SK-N-SH treated with all-trans-retinoic acid at 6 μM for 48 hours (cell line): ENCODE data around the gene LRRC28.

Source experiments
- ATAC-seq: fragments of 200-7000 bp; cut with Tn5 transposase; 3 replicates; pipeline ENCODE4 v1.9.1; 2020; ENCODE audit warnings: mild to moderate bottlenecking, moderate library complexity
- ARNTL ChIP-seq: fragments of 450-650 bp; formaldehyde crosslinking; IDR thresholded peaks from 2 replicates; pipeline ENCODE4 v1.5.0; 2020; ENCODE audit warnings: low read depth, mild to moderate bottlenecking, moderate library complexity, borderline replicate concordance
- BACH2 ChIP-seq: fragments of 250-450 bp; sonication (Bioruptor Pico); IDR thresholded peaks from 2 replicates; pipeline ENCODE4 v1.9.0; 2021; ENCODE audit warnings: mild to moderate bottlenecking, borderline replicate concordance
- CSDC2 ChIP-seq: fragments of 250-450 bp; sonication (Bioruptor Pico); IDR thresholded peaks from 2 replicates; pipeline ENCODE4 v1.5.0; 2020; ENCODE audit warnings: mild to moderate bottlenecking, moderate library complexity
- ESRRG ChIP-seq: fragments of 250-450 bp; sonication (Bioruptor Pico); IDR thresholded peaks from 2 replicates; pipeline ENCODE4 v1.6.1; 2021; ENCODE audit warnings: mild to moderate bottlenecking
- GLIS3 ChIP-seq: fragments of 250-450 bp; sonication (Bioruptor Pico); IDR thresholded peaks from 2 replicates; pipeline ENCODE4 v1.5.0; 2020; ENCODE audit warnings: mild to moderate bottlenecking, moderate library complexity
- ISL1 ChIP-seq: fragments of 250-450 bp; sonication (Bioruptor Pico); IDR thresholded peaks from 2 replicates; pipeline ENCODE4 v2.1.2; 2022; ENCODE audit warnings: mild to moderate bottlenecking, moderate library complexity
- OSR1 ChIP-seq: fragments of 250-450 bp; sonication (Bioruptor Pico); IDR thresholded peaks from 2 replicates; pipeline ENCODE4 v1.8.0; 2022; ENCODE audit warnings: moderate library complexity, mild to moderate bottlenecking, inconsistent platforms
- PPARA ChIP-seq: fragments of 250-450 bp; sonication (Bioruptor Pico); IDR thresholded peaks from 2 replicates; pipeline ENCODE4 v1.5.0; 2020; ENCODE audit warnings: mild to moderate bottlenecking, borderline replicate concordance
- RARB ChIP-seq: fragments of 250-450 bp; sonication (Bioruptor Pico); IDR thresholded peaks from 2 replicates; pipeline ENCODE4 v1.8.0; 2021; ENCODE audit warnings: mild to moderate bottlenecking, moderate library complexity
- SNAI2 ChIP-seq: fragments of 250-450 bp; sonication (Bioruptor Pico); IDR thresholded peaks from 2 replicates; pipeline ENCODE4 v1.5.0; 2020; ENCODE audit warnings: mild to moderate bottlenecking, moderate library complexity
- TCF4 ChIP-seq: fragments of 250-450 bp; sonication (Bioruptor Pico); IDR thresholded peaks from 2 replicates; pipeline ENCODE4 v1.8.0; 2021; ENCODE audit warnings: mild to moderate bottlenecking, moderate library complexity, borderline replicate concordance
- TOX ChIP-seq: fragments of 250-450 bp; sonication (Bioruptor Pico); IDR thresholded peaks from 2 replicates; pipeline ENCODE4 v1.8.0; 2021; ENCODE audit warnings: mild to moderate bottlenecking, moderate library complexity, borderline replicate concordance
- ZC3H10 ChIP-seq: fragments of 250-450 bp; sonication (Bioruptor Pico); IDR thresholded peaks from 2 replicates; pipeline ENCODE4 v1.5.1; 2021; ENCODE audit warnings: mild to moderate bottlenecking, moderate library complexity
- ZFP3 ChIP-seq: fragments of 250-450 bp; sonication (Bioruptor Pico); IDR thresholded peaks from 2 replicates; pipeline ENCODE4 v1.5.0; 2020; ENCODE audit warnings: mild to moderate bottlenecking, moderate library complexity
- ZFP30 ChIP-seq: fragments of 450-650 bp; formaldehyde crosslinking; IDR thresholded peaks from 2 replicates; pipeline ENCODE4 v1.5.0; 2022; ENCODE audit warnings: mild to moderate bottlenecking, moderate library complexity
- ZNF8 ChIP-seq: fragments of 450-650 bp; formaldehyde crosslinking; IDR thresholded peaks from 2 replicates; pipeline ENCODE4 v1.5.0; 2020; ENCODE audit warnings: mild to moderate bottlenecking, moderate library complexity
- TF ChIP-seq, protein P1 (sequence below): fragments of 250-450 bp; sonication (Bioruptor Pico); IDR thresholded peaks from 2 replicates; pipeline ENCODE4 v1.8.0; 2020; ENCODE audit warnings: mild to moderate bottlenecking, moderate library complexity, borderline replicate concordance
- TF ChIP-seq, protein P2 (sequence below): fragments of 250-450 bp; sonication (Bioruptor Pico); IDR thresholded peaks from 2 replicates; pipeline ENCODE4 v1.5.1; 2020; ENCODE audit warnings: low read depth, mild to moderate bottlenecking, moderate library complexity
- TF ChIP-seq, protein P3 (sequence below): fragments of 250-450 bp; sonication (Bioruptor Pico); IDR thresholded peaks from 2 replicates; pipeline ENCODE4 v1.5.0; 2020; ENCODE audit warnings: mild to moderate bottlenecking, moderate library complexity
- TF ChIP-seq, protein P4 (sequence below): fragments of 250-450 bp; sonication (Bioruptor Pico); IDR thresholded peaks from 2 replicates; pipeline ENCODE4 v1.8.0; 2021; ENCODE audit warnings: low read depth, mild to moderate bottlenecking, moderate library complexity, borderline replicate concordance
- TF ChIP-seq, protein P5 (sequence below): fragments of 250-450 bp; sonication (Bioruptor Pico); IDR thresholded peaks from 2 replicates; pipeline ENCODE4 v1.5.1; 2021; ENCODE audit warnings: mild to moderate bottlenecking, moderate library complexity

LRRC28 gene

DNA sequence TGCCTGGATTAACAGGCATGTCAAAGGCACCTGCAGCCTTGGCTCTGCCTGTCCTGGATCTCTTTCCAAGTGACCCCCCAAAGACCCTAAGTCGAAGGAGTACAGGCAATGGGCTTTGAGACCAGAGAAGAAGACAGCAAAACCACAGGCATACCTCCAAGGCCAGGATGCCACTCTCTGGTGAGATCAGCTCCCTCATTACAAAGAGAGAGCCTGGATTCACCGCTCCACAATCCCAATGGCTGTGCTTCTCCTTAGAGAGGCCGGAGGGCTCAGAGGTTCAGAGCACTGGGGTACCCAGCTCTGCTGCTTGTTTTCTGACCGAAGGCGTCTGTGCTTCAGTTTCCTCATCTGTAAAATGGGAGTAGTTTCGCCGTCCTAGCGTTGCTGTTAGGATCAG, 160.0 kb downstream of the LRRC28 start:
- TF ChIP-seq SNAI2 (CRISPR knock-in tag) (no peak), CSDC2 (CRISPR knock-in tag) (no peak), ZFP3 (no peak), ISL1 (CRISPR knock-in tag) (no peak), ARNTL (no peak), ZC3H10 (CRISPR knock-in tag) (no peak), BACH2 (no peak), TOX (no peak), ZFP30 (CRISPR knock-in tag) (no peak), ZNF8 (CRISPR knock-in tag) (no peak), PPARA (CRISPR knock-in tag) (no peak), ESRRG (no peak)
- TF ChIP-seq, protein P1, sequence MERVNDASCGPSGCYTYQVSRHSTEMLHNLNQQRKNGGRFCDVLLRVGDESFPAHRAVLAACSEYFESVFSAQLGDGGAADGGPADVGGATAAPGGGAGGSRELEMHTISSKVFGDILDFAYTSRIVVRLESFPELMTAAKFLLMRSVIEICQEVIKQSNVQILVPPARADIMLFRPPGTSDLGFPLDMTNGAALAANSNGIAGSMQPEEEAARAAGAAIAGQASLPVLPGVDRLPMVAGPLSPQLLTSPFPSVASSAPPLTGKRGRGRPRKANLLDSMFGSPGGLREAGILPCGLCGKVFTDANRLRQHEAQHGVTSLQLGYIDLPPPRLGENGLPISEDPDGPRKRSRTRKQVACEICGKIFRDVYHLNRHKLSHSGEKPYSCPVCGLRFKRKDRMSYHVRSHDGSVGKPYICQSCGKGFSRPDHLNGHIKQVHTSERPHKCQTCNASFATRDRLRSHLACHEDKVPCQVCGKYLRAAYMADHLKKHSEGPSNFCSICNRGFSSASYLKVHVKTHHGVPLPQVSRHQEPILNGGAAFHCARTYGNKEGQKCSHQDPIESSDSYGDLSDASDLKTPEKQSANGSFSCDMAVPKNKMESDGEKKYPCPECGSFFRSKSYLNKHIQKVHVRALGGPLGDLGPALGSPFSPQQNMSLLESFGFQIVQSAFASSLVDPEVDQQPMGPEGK, result no peak
- TF ChIP-seq, protein P2, sequence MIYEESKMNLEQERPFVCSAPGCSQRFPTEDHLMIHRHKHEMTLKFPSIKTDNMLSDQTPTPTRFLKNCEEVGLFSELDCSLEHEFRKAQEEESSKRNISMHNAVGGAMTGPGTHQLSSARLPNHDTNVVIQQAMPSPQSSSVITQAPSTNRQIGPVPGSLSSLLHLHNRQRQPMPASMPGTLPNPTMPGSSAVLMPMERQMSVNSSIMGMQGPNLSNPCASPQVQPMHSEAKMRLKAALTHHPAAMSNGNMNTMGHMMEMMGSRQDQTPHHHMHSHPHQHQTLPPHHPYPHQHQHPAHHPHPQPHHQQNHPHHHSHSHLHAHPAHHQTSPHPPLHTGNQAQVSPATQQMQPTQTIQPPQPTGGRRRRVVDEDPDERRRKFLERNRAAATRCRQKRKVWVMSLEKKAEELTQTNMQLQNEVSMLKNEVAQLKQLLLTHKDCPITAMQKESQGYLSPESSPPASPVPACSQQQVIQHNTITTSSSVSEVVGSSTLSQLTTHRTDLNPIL (CRISPR knock-in tag), result no peak
- TF ChIP-seq, protein P3, sequence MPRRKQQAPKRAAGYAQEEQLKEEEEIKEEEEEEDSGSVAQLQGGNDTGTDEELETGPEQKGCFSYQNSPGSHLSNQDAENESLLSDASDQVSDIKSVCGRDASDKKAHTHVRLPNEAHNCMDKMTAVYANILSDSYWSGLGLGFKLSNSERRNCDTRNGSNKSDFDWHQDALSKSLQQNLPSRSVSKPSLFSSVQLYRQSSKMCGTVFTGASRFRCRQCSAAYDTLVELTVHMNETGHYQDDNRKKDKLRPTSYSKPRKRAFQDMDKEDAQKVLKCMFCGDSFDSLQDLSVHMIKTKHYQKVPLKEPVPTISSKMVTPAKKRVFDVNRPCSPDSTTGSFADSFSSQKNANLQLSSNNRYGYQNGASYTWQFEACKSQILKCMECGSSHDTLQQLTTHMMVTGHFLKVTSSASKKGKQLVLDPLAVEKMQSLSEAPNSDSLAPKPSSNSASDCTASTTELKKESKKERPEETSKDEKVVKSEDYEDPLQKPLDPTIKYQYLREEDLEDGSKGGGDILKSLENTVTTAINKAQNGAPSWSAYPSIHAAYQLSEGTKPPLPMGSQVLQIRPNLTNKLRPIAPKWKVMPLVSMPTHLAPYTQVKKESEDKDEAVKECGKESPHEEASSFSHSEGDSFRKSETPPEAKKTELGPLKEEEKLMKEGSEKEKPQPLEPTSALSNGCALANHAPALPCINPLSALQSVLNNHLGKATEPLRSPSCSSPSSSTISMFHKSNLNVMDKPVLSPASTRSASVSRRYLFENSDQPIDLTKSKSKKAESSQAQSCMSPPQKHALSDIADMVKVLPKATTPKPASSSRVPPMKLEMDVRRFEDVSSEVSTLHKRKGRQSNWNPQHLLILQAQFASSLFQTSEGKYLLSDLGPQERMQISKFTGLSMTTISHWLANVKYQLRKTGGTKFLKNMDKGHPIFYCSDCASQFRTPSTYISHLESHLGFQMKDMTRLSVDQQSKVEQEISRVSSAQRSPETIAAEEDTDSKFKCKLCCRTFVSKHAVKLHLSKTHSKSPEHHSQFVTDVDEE (CRISPR knock-in tag), result no peak
- TF ChIP-seq, protein P4, sequence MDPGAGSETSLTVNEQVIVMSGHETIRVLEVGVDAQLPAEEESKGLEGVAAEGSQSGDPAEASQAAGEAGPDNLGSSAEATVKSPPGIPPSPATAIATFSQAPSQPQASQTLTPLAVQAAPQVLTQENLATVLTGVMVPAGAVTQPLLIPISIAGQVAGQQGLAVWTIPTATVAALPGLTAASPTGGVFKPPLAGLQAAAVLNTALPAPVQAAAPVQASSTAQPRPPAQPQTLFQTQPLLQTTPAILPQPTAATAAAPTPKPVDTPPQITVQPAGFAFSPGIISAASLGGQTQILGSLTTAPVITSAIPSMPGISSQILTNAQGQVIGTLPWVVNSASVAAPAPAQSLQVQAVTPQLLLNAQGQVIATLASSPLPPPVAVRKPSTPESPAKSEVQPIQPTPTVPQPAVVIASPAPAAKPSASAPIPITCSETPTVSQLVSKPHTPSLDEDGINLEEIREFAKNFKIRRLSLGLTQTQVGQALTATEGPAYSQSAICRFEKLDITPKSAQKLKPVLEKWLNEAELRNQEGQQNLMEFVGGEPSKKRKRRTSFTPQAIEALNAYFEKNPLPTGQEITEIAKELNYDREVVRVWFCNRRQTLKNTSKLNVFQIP (CRISPR knock-in tag), result no peak
- no peak for ATAC-seq

DNA sequence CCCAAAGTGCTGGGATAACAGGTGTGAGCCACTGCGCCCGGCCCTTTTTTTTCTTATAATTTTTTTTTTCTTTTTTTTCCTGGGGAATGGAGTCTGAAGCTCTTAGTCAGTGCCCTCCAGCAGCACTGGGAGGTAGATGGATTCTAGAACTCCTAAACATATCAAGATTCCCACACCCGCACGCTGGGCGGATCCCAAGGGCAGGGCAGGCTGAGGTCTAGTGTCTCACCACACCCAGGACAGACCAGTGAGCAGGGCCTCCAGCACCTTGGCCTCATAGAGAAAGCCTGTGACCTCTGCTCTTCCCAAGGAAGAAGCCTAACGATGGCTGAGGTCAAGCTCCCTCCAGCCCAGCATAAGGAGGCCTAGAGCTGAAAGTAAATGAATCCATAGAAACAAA, 160.8 kb downstream of the LRRC28 start:
- TF ChIP-seq, protein P5, sequence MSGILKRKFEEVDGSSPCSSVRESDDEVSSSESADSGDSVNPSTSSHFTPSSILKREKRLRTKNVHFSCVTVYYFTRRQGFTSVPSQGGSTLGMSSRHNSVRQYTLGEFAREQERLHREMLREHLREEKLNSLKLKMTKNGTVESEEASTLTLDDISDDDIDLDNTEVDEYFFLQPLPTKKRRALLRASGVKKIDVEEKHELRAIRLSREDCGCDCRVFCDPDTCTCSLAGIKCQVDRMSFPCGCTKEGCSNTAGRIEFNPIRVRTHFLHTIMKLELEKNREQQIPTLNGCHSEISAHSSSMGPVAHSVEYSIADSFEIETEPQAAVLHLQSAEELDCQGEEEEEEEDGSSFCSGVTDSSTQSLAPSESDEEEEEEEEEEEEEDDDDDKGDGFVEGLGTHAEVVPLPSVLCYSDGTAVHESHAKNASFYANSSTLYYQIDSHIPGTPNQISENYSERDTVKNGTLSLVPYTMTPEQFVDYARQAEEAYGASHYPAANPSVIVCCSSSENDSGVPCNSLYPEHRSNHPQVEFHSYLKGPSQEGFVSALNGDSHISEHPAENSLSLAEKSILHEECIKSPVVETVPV (CRISPR knock-in tag), result no peak
- no peak for TF ChIP-seq ZC3H10 (CRISPR knock-in tag)
- TF ChIP-seq, protein P3 (CRISPR knock-in tag), result no peak
- no peak for TF ChIP-seq ARNTL
- no peak for TF ChIP-seq ZFP3
- TF ChIP-seq RARB (CRISPR knock-in tag), result no peak
- TF ChIP-seq OSR1 (CRISPR knock-in tag), result no peak
- ATAC-seq, result no peak

DNA sequence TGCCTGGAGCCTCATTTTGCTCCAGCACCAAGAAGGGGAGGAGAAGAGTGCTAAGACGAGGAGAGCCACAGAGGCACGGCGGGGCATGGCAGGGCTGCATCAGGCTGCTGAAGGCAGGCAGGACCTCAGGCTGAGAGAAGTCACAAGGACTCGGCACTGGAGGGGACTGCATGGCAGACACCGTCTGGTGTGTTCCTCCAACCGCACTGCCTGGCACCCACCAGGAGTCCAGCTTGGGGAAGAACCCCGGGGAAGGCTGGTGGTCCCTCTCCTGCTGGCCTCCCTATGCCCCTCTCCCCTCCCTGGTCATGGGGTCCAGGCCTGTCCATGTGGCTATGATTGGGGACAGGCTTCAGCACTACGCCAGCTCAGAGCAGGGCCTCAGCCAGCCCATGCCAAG, 161.3 kb downstream of the LRRC28 start:
- ATAC-seq, result no peak
- TF ChIP-seq, protein P3 (CRISPR knock-in tag), result no peak
- TF ChIP-seq ISL1 (CRISPR knock-in tag) (no peak), TCF4 (CRISPR knock-in tag) (no peak), GLIS3 (CRISPR knock-in tag) (no peak), ZFP30 (CRISPR knock-in tag) (no peak), PPARA (CRISPR knock-in tag) (no peak), ZNF8 (CRISPR knock-in tag) (no peak), SNAI2 (CRISPR knock-in tag) (no peak)
- TF ChIP-seq, protein P1, result no peak
